Endothelial cell of umbilical vein (primary cell): ENCODE measurements around the gene ANGPT4. TPM values are rescaled to one million over a fixed set of nuclear protein-coding genes. Genes with fewer than 3 reads are reported as not detected.

Source experiments
- BruUV-seq: library from RNA; stranded (reverse); fragments of 400-500 nt; replicated peaks from 2 replicates; lab custom pipeline; 2021; lab: Mats Ljungman, UMichigan
- CTCF ChIA-PET: fragments of 300-600, 350-600 bp; sonication (Branson Sonifier 250); formaldehyde crosslinking; loops from one replicate; lab custom pipeline; 2021; ENCODE audit warnings: antibody characterized with exemption, inconsistent platforms; lab: Charles Lee
- POLR2A ChIA-PET: fragments of 300-600, 350-600 bp; sonication (Branson Sonifier 250); formaldehyde crosslinking; loops from one replicate; lab custom pipeline; 2021; ENCODE audit warnings: antibody characterized with exemption, inconsistent platforms; lab: Charles Lee
- DNase-seq: peaks from one replicate; pipeline ENCODE4 v3.0.0-alpha.2; 2011; ENCODE audit warnings: low read depth, low spot score
- FAIRE-seq: peaks from 2 replicates; lab custom pipeline; 2011; peaks lifted over from hg19 to GRCh38; lab: Jason Lieb, UNC
- H2AFZ ChIP-seq: 2 replicates; pipeline ENCODE4 v1.6.0; 2012; ENCODE audit warnings: low read depth, low read length, control low read depth, inconsistent platforms
- H3K27ac ChIP-seq: 2 replicates; pipeline ENCODE4 v1.5.1; 2011; ENCODE audit warnings: low read depth, mild to moderate bottlenecking, control low read depth, low read length, moderate library complexity; ENCODE audit not compliant: insufficient read depth
- H3K27me3 ChIP-seq, 2 experiments: 2 replicates each; pipeline versions ENCODE4 v1.6.0 to v1.6.1; 2011; ENCODE audit warnings: low read length in 2 of 2, mixed read lengths in 1 of 2; ENCODE audit not compliant: control insufficient read depth in 2 of 2, insufficient read depth in 2 of 2
- H3K36me3 ChIP-seq, 2 experiments: 2 replicates in 1 of 2; 3 replicates in 1 of 2; pipeline ENCODE4 v1.5.1; 2011; ENCODE audit warnings: low read length in 2 of 2, mild to moderate bottlenecking in 1 of 2, moderate library complexity in 1 of 2; ENCODE audit not compliant: control insufficient read depth in 2 of 2, insufficient read depth in 2 of 2; ENCODE audit errors: extremely low read depth in 1 of 2
- H3K4me1 ChIP-seq: 3 replicates; pipeline ENCODE4 v1.5.1; 2011; ENCODE audit warnings: mild to moderate bottlenecking, low read length; ENCODE audit not compliant: control insufficient read depth, insufficient read depth; ENCODE audit errors: extremely low read depth
- H3K4me2 ChIP-seq: 2 replicates; pipeline ENCODE4 v1.6.1; 2011; ENCODE audit warnings: low read length, control low read depth, mixed read lengths; ENCODE audit not compliant: insufficient read depth
- H3K4me3 ChIP-seq, 3 experiments: fragments of 200-600 bp in 1 of 3; sonication (generic), shearing (Covaris generic) in 1 of 3; replicated peaks in 1 of 3; 2 replicates each; pipeline ENCODE4 v1.5.1; 2011 to 2016; ENCODE audit warnings: control low read depth in 3 of 3, low read length in 3 of 3, mild to moderate bottlenecking in 2 of 3, inconsistent platforms in 1 of 3, low read depth in 1 of 3, moderate library complexity in 1 of 3; ENCODE audit not compliant: insufficient read depth in 1 of 3
- H3K79me2 ChIP-seq: 2 replicates; pipeline ENCODE4 v1.6.0; 2012; ENCODE audit warnings: low read length, inconsistent platforms; ENCODE audit not compliant: control insufficient read depth, insufficient read depth
- H3K9ac ChIP-seq: replicated peaks from 2 replicates; pipeline ENCODE3; 2011; ENCODE audit warnings: low read length, control low read depth; ENCODE audit not compliant: insufficient read depth; ENCODE audit errors: extremely low read depth
- H3K9me1 ChIP-seq: replicated peaks from 3 replicates; pipeline ENCODE4 v1.6.0; 2011; ENCODE audit warnings: mild to moderate bottlenecking, low read length; ENCODE audit not compliant: control insufficient read depth, insufficient read depth; ENCODE audit errors: extremely low read depth
- H3K9me3 ChIP-seq: replicated peaks from 2 replicates; pipeline ENCODE4 v1.5.1; 2012; ENCODE audit warnings: low read length, inconsistent platforms; ENCODE audit not compliant: control insufficient read depth, insufficient read depth
- H4K20me1 ChIP-seq: replicated peaks from 2 replicates; pipeline ENCODE3; 2011; ENCODE audit warnings: mild to moderate bottlenecking, low read length; ENCODE audit not compliant: control insufficient read depth, insufficient read depth; ENCODE audit errors: extremely low read depth
- EZH2 ChIP-seq: IDR thresholded peaks from 2 replicates; pipeline ENCODE4 v1.6.1; 2012; ENCODE audit warnings: borderline replicate concordance, low read depth, mild to moderate bottlenecking, moderate library complexity, low read length, inconsistent platforms; ENCODE audit not compliant: severe bottlenecking
- FOS ChIP-seq: IDR thresholded peaks from 2 replicates; pipeline ENCODE4 v1.6.1; 2011; ENCODE audit warnings: mild to moderate bottlenecking, low read length, moderate library complexity, borderline replicate concordance; ENCODE audit not compliant: insufficient read depth
- GATA2 ChIP-seq: IDR thresholded peaks from 2 replicates; pipeline ENCODE4 v1.7.0; 2011; ENCODE audit warnings: low read depth, mild to moderate bottlenecking, moderate library complexity, mixed read lengths, low read length; ENCODE audit not compliant: insufficient read length, insufficient read depth
- JUN ChIP-seq: IDR thresholded peaks from 2 replicates; pipeline ENCODE4 v1.6.1; 2011; ENCODE audit warnings: borderline replicate concordance, low read depth; ENCODE audit not compliant: insufficient read length, insufficient read depth
- MAX ChIP-seq: IDR thresholded peaks from 2 replicates; pipeline ENCODE4 v1.6.1; 2011; ENCODE audit not compliant: insufficient read depth, insufficient read length
- POLR2A ChIP-seq: IDR thresholded peaks from 2 replicates; pipeline ENCODE4 v1.6.1; 2012; ENCODE audit warnings: low read depth, mild to moderate bottlenecking, control low read depth, low read length
- dilution Hi-C: fragments of 300-500 bp; cut with MboI; formaldehyde crosslinking; loops from one replicate; pipeline ENCODE4 v1.15.0; 2019; ENCODE audit warnings: low sequenced_read_pairs; ENCODE audit not compliant: extremely low pct_ligation_motif_present
- intact Hi-C: fragments of 100-400 bp; cut with micrococcal nuclease; formaldehyde crosslinking; loops from one replicate; pipeline ENCODE4 v1.10.0; 2022
- polyA plus RNA-seq, 4 experiments: library from polyadenylated mRNA; depleted of rRNA in 3 of 4; stranded (reverse) in 3 of 4; unstranded in 1 of 4; fragments of >200 nt; gene quantifications; 2 replicates each; pipeline versions ENCODE4 v1.2.1 to v1.2.3, GENCODE V29; 2011 to 2012; ENCODE audit warnings: missing spikeins in 1 of 4
- total RNA-seq: library from RNA; stranded (reverse); gene quantifications from 2 replicates; pipeline ENCODE4 v1.2.3, GENCODE V29; 2021
- TF ChIP-seq, protein P1 (sequence below), 2 donors: IDR thresholded peaks; 1 replicate in 1 of 2; 2 replicates in 1 of 2; pipeline ENCODE4 v1.5.1; 2011; ENCODE audit warnings: low read length in 2 of 2, mild to moderate bottlenecking in 2 of 2, moderate library complexity in 2 of 2, control low read depth in 1 of 2, inconsistent platforms in 1 of 2, low read depth in 1 of 2; ENCODE audit not compliant: insufficient read depth in 1 of 2; ENCODE audit errors: extremely low read depth in 1 of 2

ANGPT4 gene
- total and polyA plus RNA-seq, 2 donors (not counting 3 experiments of a cell fraction or from before 2014, with no cell fraction given), result not detected

- H3K9me1 ChIP-seq, result no peaks in the 10 kb centered on the region
- H4K20me1 ChIP-seq, result no peaks in the 10 kb centered on the region
- H3K9me3 ChIP-seq, result no peaks in the 10 kb centered on the region
- no peak overlapping the region for H3K4me3 ChIP-seq
- no peak overlapping the region for H3K9ac ChIP-seq
- H3K27me3 ChIP-seq, result no peaks in the 10 kb centered on the region
- BruUV-seq, result no TSS peak
- ChIA-PET POLR2A (no interaction called here), CTCF (interaction anchor here (1.1 kb wide), 2 partner anchors 25 to 91 kb away, joined by 3 read pairs; no protein-coding TSS in a partner anchor)
- H3K27ac ChIP-seq, result no peak overlapping the region
- dilution Hi-C loops, result no loop called here
- no peaks in the 10 kb centered on the region for H3K4me1 ChIP-seq
- no peak overlapping the region for H3K4me2 ChIP-seq
- intact Hi-C loops, result no loop called here
- DNase-seq, result no peak
- H3K79me2 ChIP-seq, result no peaks in the 10 kb centered on the region
- TF ChIP-seq GATA2 (no peak), POLR2A (no peak), EZH2 (no peak), FOS (no peak), MAX (no peak), JUN (no peak)
- TF ChIP-seq, protein P1, sequence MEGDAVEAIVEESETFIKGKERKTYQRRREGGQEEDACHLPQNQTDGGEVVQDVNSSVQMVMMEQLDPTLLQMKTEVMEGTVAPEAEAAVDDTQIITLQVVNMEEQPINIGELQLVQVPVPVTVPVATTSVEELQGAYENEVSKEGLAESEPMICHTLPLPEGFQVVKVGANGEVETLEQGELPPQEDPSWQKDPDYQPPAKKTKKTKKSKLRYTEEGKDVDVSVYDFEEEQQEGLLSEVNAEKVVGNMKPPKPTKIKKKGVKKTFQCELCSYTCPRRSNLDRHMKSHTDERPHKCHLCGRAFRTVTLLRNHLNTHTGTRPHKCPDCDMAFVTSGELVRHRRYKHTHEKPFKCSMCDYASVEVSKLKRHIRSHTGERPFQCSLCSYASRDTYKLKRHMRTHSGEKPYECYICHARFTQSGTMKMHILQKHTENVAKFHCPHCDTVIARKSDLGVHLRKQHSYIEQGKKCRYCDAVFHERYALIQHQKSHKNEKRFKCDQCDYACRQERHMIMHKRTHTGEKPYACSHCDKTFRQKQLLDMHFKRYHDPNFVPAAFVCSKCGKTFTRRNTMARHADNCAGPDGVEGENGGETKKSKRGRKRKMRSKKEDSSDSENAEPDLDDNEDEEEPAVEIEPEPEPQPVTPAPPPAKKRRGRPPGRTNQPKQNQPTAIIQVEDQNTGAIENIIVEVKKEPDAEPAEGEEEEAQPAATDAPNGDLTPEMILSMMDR (IDR thresholded peaks at IDR 0.05; ENCODE audit: extremely low read depth in 1 of 2, insufficient read depth in 1 of 2, low read depth in 1 of 2, low read length in 2 of 2), result no peak
- FAIRE-seq, result no peak
- H3K36me3 ChIP-seq, result no peaks in the 10 kb centered on the region
- no peak overlapping the region for H2AFZ ChIP-seq
Observed at GRCh38 chr20:909641-910040, 6.5 kb downstream of the ANGPT4 start.
